Measurements from ENCODE around the gene CDC26.
"Not testable (repeated sequence)": the region's sequence is repeated elsewhere in the genome, so short reads cannot be mapped to it uniquely, and the experiment has no call there.

CDC26 gene

DNA sequence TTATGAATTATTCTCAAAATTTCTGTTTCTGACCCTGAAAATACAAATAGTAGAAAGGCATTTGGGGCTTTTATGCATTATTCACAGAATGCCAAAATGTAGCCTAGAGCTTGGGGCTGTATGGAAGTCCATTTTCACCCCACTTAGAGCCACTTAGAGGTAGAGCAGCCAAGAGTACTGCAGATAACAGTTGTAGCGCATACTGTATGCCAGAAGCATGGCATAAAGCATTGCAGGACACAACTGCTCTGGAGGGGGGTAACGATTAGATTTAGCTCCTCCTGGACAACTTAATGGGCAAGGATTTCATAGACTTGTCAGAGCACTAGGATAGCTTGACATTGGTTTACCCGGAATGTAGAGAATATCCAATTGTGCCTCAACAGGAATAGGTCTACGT is 38.3 kb downstream of the CDC26 start:
- Histone ChIP-seq H2BK5ac (ENCODE audit: low read depth, low read length, poor library complexity, severe bottlenecking) (no peak overlapping the region), H3K18ac (ENCODE audit: low read depth in 1 of 2, low read length in 2 of 2) (peak overlapping the region in 1 of 2 experiments; percentile 18), H3K4me2 (ENCODE audit: low read length, poor library complexity, severe bottlenecking) (no peak overlapping the region), H3K4ac (ENCODE audit: low read depth in 1 of 2, low read length in 2 of 2) (no peak overlapping the region), H2BK120ac (ENCODE audit: low read depth, low read length) (no peak overlapping the region), H3K14ac (ENCODE audit: low read length in 2 of 2) (no peak overlapping the region), H2AFZ (ENCODE audit: low read depth, low read length) (no peak overlapping the region), H3K23ac (ENCODE audit: low read length in 2 of 2) (no peak overlapping the region), H3K9me3 (ENCODE audit: control insufficient read depth, low read length) (no peaks in the 10 kb centered on the region), H2BK15ac (ENCODE audit: low read depth, poor library complexity, severe bottlenecking) (no peak overlapping the region), H2AK5ac (ENCODE audit: low read length, severe bottlenecking) (no peak overlapping the region), H3K79me1 (replicated peaks; ENCODE audit: low read length, poor library complexity, severe bottlenecking) (peaks cover 22% of the 10 kb centered on the region), H4K8ac (ENCODE audit: low read length) (no peak overlapping the region), H3K27ac (ENCODE audit: low read length, poor library complexity, severe bottlenecking) (no peak overlapping the region), H3K36me3 (ENCODE audit: control insufficient read depth in 1 of 2, insufficient read depth in 2 of 2, low read depth in 1 of 2, low read length in 2 of 2) (no peaks in the 10 kb centered on the region), H3K4me3 (ENCODE audit: insufficient read depth in 1 of 2, low read depth in 1 of 2, low read length in 2 of 2) (no peak overlapping the region), H3K4me1 (ENCODE audit: control insufficient read depth, insufficient read depth, low read depth, low read length) (peaks cover 1% of the 10 kb centered on the region), H2BK12ac (ENCODE audit: low read length in 2 of 2) (no peak overlapping the region), H4K91ac (ENCODE audit: low read length) (no peak overlapping the region), H3K9ac (ENCODE audit: low read length) (no peak overlapping the region), H3K27me3 (ENCODE audit: control insufficient read depth in 1 of 2, insufficient read depth in 1 of 2, low read length in 2 of 2) (no peaks in the 10 kb centered on the region)
- WGBS = 90% methylated on average over 4 of the region's 4 CpGs
- no peak for DNase-seq

DNA sequence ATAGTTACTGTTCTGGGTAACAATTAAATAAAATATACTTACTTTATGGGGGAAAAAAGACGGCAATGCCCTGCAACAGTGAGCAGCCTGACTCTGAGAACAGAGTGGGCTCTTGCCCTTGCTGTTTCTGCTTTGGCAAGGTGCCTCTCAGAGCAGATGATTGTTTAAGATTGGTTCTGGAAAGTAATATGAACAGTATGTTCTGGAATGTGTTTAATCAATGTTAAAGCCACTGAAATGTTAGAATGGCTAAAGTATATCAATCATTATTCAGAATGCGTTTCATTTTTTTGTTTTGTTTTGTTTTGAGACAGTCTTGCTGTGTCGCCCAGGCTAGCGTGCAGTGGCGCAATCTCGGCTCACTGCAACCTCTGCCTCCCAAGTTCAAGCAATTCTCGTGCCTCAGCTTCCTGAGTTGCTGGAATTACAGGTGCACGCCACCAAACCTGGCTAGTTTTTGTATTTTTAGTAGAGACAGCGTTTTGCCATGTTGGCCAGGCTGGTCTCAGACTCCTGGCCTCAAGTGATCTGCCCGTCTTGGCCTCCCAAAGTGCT is 39.6 kb downstream of the CDC26 start:
- H2BK12ac ChIP-seq (ENCODE audit: low read length in 2 of 2); H3K23ac ChIP-seq (ENCODE audit: low read length in 2 of 2); H3K9me3 ChIP-seq (ENCODE audit: control insufficient read depth, low read length); H4K91ac ChIP-seq (ENCODE audit: low read length); H3K4me3 ChIP-seq (ENCODE audit: insufficient read depth in 1 of 2, low read depth in 1 of 2, low read length in 2 of 2); H2BK5ac ChIP-seq (ENCODE audit: low read depth, low read length, poor library complexity, severe bottlenecking); H2AFZ ChIP-seq (ENCODE audit: low read depth, low read length); H2BK15ac ChIP-seq (ENCODE audit: low read depth, poor library complexity, severe bottlenecking); H3K27me3 ChIP-seq (ENCODE audit: control insufficient read depth in 1 of 2, insufficient read depth in 1 of 2, low read length in 2 of 2); H3K36me3 ChIP-seq (ENCODE audit: control insufficient read depth in 1 of 2, insufficient read depth in 2 of 2, low read depth in 1 of 2, low read length in 2 of 2); H4K8ac ChIP-seq (ENCODE audit: low read length); H3K14ac ChIP-seq (ENCODE audit: low read length in 2 of 2); H3K18ac ChIP-seq (ENCODE audit: low read depth in 1 of 2, low read length in 2 of 2); H2BK120ac ChIP-seq (ENCODE audit: low read depth, low read length); H3K9ac ChIP-seq (ENCODE audit: low read length); H3K4me1 ChIP-seq (ENCODE audit: control insufficient read depth, insufficient read depth, low read depth, low read length); H3K4ac ChIP-seq (ENCODE audit: low read depth in 1 of 2, low read length in 2 of 2); H3K4me2 ChIP-seq (ENCODE audit: low read length, poor library complexity, severe bottlenecking); H2AK5ac ChIP-seq (ENCODE audit: low read length, severe bottlenecking); H3K27ac ChIP-seq (ENCODE audit: low read length, poor library complexity, severe bottlenecking): not testable (repeated sequence)
- peak; percentile 13 for DNase-seq
- WGBS = 92% methylated on average over 10 of the region's 10 CpGs
- peaks cover 25% of the 10 kb centered on the region for H3K79me1 ChIP-seq (replicated peaks; ENCODE audit: low read length, poor library complexity, severe bottlenecking)

DNA sequence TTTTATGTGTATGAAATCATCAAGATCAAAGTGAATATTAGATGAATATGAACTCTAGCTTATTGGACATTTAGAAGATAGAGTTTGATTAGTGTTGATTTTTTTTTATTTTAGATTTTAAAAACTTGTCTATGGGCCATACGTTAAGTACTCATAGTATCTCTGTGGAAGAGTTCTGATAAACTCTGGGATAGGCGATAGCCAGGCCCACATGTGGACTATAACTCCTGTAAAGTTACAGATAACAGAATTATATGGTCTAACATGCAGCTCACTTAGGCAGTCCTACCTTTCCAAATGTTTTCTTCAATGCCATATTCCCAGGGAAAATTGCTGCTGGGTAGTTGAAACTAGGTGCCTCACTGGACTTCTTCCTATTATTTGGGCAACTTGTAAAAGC is 43.7 kb downstream of the CDC26 start:
- Histone ChIP-seq H3K36me3 (ENCODE audit: control insufficient read depth in 1 of 2, insufficient read depth in 2 of 2, low read depth in 1 of 2, low read length in 2 of 2) (peaks cover 2 to 19% of the 10 kb centered on the region in 2 experiments), H2AK5ac (ENCODE audit: low read length, severe bottlenecking) (no peak overlapping the region), H2BK120ac (ENCODE audit: low read depth, low read length) (no peak overlapping the region), H4K91ac (ENCODE audit: low read length) (no peak overlapping the region), H2BK15ac (ENCODE audit: low read depth, poor library complexity, severe bottlenecking) (no peak overlapping the region), H3K4me2 (ENCODE audit: low read length, poor library complexity, severe bottlenecking) (no peak overlapping the region), H3K27ac (ENCODE audit: low read length, poor library complexity, severe bottlenecking) (no peak overlapping the region), H3K79me1 (replicated peaks; ENCODE audit: low read length, poor library complexity, severe bottlenecking) (peaks cover 24% of the 10 kb centered on the region), H3K27me3 (ENCODE audit: control insufficient read depth in 1 of 2, insufficient read depth in 1 of 2, low read length in 2 of 2) (no peaks in the 10 kb centered on the region), H2BK12ac (ENCODE audit: low read length in 2 of 2) (no peak overlapping the region), H4K8ac (ENCODE audit: low read length) (no peak overlapping the region), H3K4me1 (ENCODE audit: control insufficient read depth, insufficient read depth, low read depth, low read length) (peaks cover 1% of the 10 kb centered on the region), H3K4ac (ENCODE audit: low read depth in 1 of 2, low read length in 2 of 2) (no peak overlapping the region), H3K18ac (ENCODE audit: low read depth in 1 of 2, low read length in 2 of 2) (peak overlapping the region in 1 of 2 experiments; percentile 62), H3K9me3 (ENCODE audit: control insufficient read depth, low read length) (no peaks in the 10 kb centered on the region), H3K4me3 (ENCODE audit: insufficient read depth in 1 of 2, low read depth in 1 of 2, low read length in 2 of 2) (no peak overlapping the region), H3K23ac (ENCODE audit: low read length in 2 of 2) (no peak overlapping the region), H3K9ac (ENCODE audit: low read length) (no peak overlapping the region), H3K14ac (ENCODE audit: low read length in 2 of 2) (no peak overlapping the region), H2AFZ (ENCODE audit: low read depth, low read length) (no peak overlapping the region), H2BK5ac (ENCODE audit: low read depth, low read length, poor library complexity, severe bottlenecking) (no peak overlapping the region)
- DNase-seq = no peak
- WGBS = 100% methylated on average over 2 of the region's 2 CpGs

DNA sequence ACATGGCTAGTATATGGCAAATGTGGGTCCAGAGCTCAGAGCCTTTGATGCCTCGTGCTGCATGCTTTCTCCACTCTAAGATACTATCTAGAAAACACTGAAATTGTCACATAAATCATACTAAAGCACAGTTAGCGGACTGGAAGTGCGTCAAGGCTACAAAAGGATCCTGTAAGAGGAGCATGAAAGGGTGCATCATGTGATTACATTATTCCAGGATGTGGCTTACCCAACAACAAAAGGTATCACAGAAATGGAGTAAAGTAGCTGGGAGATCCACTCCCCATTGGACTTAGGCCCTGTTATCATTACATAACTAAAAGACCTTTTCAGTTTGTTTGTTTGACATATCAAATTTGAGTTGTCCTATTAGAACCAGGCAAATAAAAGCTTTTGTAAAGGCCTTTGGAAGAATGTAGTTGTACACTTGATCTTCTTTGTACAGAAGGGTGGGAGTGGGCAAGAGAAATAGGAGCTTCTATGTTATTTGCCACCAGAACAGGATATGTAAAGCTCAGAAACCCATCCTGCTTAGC is 47.2 kb downstream of the CDC26 start:
- peak overlapping the region; percentile 42 for H4K8ac ChIP-seq (ENCODE audit: low read length)
- H2BK12ac ChIP-seq (ENCODE audit: low read length in 2 of 2) = no peak overlapping the region
- WGBS = 64% methylated on average over 3 of the region's 3 CpGs
- peak; percentile 66 for DNase-seq
- H3K4ac ChIP-seq (ENCODE audit: low read depth in 1 of 2, low read length in 2 of 2) = no peak overlapping the region
- no peak overlapping the region for H2BK5ac ChIP-seq (ENCODE audit: low read depth, low read length, poor library complexity, severe bottlenecking)
- no peak overlapping the region for H2AK5ac ChIP-seq (ENCODE audit: low read length, severe bottlenecking)
- peaks cover 30% of the 10 kb centered on the region for H3K79me1 ChIP-seq (replicated peaks; ENCODE audit: low read length, poor library complexity, severe bottlenecking)
- no peak overlapping the region for H3K4me3 ChIP-seq (ENCODE audit: insufficient read depth in 1 of 2, low read depth in 1 of 2, low read length in 2 of 2)
- H3K9ac ChIP-seq (ENCODE audit: low read length) = no peak overlapping the region
- H3K18ac ChIP-seq (ENCODE audit: low read depth in 1 of 2, low read length in 2 of 2) = no peak overlapping the region
- no peak overlapping the region for H3K4me2 ChIP-seq (ENCODE audit: low read length, poor library complexity, severe bottlenecking)
- H2BK120ac ChIP-seq (ENCODE audit: low read depth, low read length) = no peak overlapping the region
- H3K4me1 ChIP-seq (ENCODE audit: control insufficient read depth, insufficient read depth, low read depth, low read length) = no peaks in the 10 kb centered on the region
- no peak overlapping the region for H4K91ac ChIP-seq (ENCODE audit: low read length)
- no peak overlapping the region for H3K14ac ChIP-seq (ENCODE audit: low read length in 2 of 2)
- H2BK15ac ChIP-seq (ENCODE audit: low read depth, poor library complexity, severe bottlenecking) = no peak overlapping the region
- H3K23ac ChIP-seq (ENCODE audit: low read length in 2 of 2) = no peak overlapping the region
- peaks cover 2 to 30% of the 10 kb centered on the region in 2 experiments for H3K36me3 ChIP-seq (ENCODE audit: control insufficient read depth in 1 of 2, insufficient read depth in 2 of 2, low read depth in 1 of 2, low read length in 2 of 2)
- no peak overlapping the region for H3K27ac ChIP-seq (ENCODE audit: low read length, poor library complexity, severe bottlenecking)
- no peak overlapping the region for H2AFZ ChIP-seq (ENCODE audit: low read depth, low read length)
- no peaks in the 10 kb centered on the region for H3K9me3 ChIP-seq (ENCODE audit: control insufficient read depth, low read length)
- no peaks in the 10 kb centered on the region for H3K27me3 ChIP-seq (ENCODE audit: control insufficient read depth in 1 of 2, insufficient read depth in 1 of 2, low read length in 2 of 2)
